ENCODE measurements around the gene WNT6. TPM values are rescaled to one million over a fixed set of nuclear protein-coding genes. Genes with fewer than 3 reads are reported as not detected.

WNT6 gene
- total and polyA plus RNA-seq, 4 experiments from 2014 or later: 0.26 TPM; not detected in 3

DNA sequence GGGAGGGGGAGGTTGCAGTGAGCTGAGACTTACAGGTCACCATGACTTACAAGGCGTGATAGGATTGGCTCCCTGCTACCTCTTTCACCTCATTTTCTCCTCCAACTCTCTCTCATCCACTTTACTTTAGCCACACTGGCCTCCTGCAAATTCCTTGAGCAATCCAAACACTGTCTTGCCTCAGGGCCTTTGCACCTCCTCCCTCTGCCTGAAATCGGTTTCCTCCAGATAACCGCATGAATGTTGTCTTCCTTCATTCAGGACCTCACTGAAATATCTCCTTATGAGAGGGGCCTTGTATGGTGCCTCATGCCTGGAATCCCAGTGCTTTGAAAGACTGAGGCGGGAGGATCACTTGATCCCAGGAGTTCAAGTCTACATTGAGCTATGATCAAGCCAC lies 42.8 kb downstream of the WNT6 start:
- Mint-ChIP-seq H3K4me1 (peaks cover 4 to 20% (median 10%) of the 10 kb centered on the region in 4 donors), H3K27ac (no peak overlapping the region), H3K36me3 (peaks cover 0 to 3% of the 10 kb centered on the region in 2 donors), H3K27me3 (peaks cover 16 to 29% of the 10 kb centered on the region in 2 donors), H3K4me3 (no peak overlapping the region), H3K9me3 (peaks cover 0 to 7% (median 0%) of the 10 kb centered on the region in 8 donors)
- no peak overlapping the region for H3K27ac ChIP-seq (ENCODE audit: low read depth, low read length)
- no peak overlapping the region for H3K4me3 ChIP-seq (ENCODE audit: low read length in 2 of 2)
- no peaks in the 10 kb centered on the region for H3K9me3 ChIP-seq (ENCODE audit: control insufficient read depth in 1 of 2, low read length in 2 of 2)
- ChIA-PET CTCF (ENCODE audit: partially characterized antibody) (interaction anchor here (0.7 to 15.8 kb wide), 3 partner anchors 21 to 191 kb away, joined by 3 to 1167 read pairs (median 5); partner anchors contain the start of genes TTLL4 and WNT10A), POLR2A (ENCODE audit: partially characterized antibody) (no interaction called here)
- no peaks in the 10 kb centered on the region for H3K36me3 ChIP-seq (ENCODE audit: insufficient read depth, low read length)
- peaks cover 14% of the 10 kb centered on the region for H3K4me1 ChIP-seq (ENCODE audit: insufficient read depth, low read length)
- intact Hi-C loops (cut with micrococcal nuclease): no loop called here
- H3K27me3 ChIP-seq (ENCODE audit: insufficient read depth, low read length): no peaks in the 10 kb centered on the region
- no peak for DNase-seq

DNA sequence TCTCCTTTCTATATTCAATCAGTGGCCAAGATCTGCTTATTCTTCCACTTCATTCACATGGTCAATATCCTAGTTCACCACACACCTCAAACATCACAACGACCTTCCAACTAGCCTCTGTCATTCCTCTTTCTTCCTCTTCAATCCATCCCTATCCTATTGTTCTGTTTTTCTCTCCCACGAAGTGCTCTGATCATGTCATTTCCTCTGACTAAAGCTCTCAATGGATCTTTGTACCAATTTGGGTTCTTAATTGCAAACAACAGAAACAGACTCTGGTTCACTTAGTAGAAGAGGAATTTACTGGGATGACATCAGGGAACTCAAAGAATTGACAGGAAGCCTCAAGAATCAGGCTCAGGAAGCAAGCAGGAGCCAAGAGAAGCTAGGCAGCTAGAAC lies 44.6 kb downstream of the WNT6 start:
- Histone ChIP-seq H3K9me3 (ENCODE audit: control insufficient read depth in 1 of 2, low read length in 2 of 2) (no peaks in the 10 kb centered on the region), H3K27me3 (ENCODE audit: insufficient read depth, low read length) (no peaks in the 10 kb centered on the region), H3K4me3 (ENCODE audit: low read length in 2 of 2) (no peak overlapping the region), H3K36me3 (ENCODE audit: insufficient read depth, low read length) (no peaks in the 10 kb centered on the region), H3K4me1 (ENCODE audit: insufficient read depth, low read length) (peaks cover 7% of the 10 kb centered on the region), H3K27ac (ENCODE audit: low read depth, low read length) (no peak overlapping the region)
- POLR2A ChIA-PET (ENCODE audit: partially characterized antibody): no interaction called here
- H3K4me1 Mint-ChIP-seq: peaks cover 1 to 20% (median 7%) of the 10 kb centered on the region in 4 donors
- H3K27ac Mint-ChIP-seq: no peak overlapping the region
- H3K27me3 Mint-ChIP-seq: peaks cover 16 to 28% of the 10 kb centered on the region in 2 donors
- intact Hi-C loops (cut with micrococcal nuclease): no loop called here
- peaks cover 0 to under 1% of the 10 kb centered on the region in 2 donors for H3K36me3 Mint-ChIP-seq
- no peak for DNase-seq
- H3K4me3 Mint-ChIP-seq: no peak overlapping the region
- CTCF ChIA-PET (ENCODE audit: partially characterized antibody): interaction anchor here (15.8 kb wide), 1 partner anchor 23 kb away, joined by 1167 read pairs; the partner anchor contains the start of gene WNT10A
- peaks cover 0 to 5% (median 0%) of the 10 kb centered on the region in 8 donors for H3K9me3 Mint-ChIP-seq

DNA sequence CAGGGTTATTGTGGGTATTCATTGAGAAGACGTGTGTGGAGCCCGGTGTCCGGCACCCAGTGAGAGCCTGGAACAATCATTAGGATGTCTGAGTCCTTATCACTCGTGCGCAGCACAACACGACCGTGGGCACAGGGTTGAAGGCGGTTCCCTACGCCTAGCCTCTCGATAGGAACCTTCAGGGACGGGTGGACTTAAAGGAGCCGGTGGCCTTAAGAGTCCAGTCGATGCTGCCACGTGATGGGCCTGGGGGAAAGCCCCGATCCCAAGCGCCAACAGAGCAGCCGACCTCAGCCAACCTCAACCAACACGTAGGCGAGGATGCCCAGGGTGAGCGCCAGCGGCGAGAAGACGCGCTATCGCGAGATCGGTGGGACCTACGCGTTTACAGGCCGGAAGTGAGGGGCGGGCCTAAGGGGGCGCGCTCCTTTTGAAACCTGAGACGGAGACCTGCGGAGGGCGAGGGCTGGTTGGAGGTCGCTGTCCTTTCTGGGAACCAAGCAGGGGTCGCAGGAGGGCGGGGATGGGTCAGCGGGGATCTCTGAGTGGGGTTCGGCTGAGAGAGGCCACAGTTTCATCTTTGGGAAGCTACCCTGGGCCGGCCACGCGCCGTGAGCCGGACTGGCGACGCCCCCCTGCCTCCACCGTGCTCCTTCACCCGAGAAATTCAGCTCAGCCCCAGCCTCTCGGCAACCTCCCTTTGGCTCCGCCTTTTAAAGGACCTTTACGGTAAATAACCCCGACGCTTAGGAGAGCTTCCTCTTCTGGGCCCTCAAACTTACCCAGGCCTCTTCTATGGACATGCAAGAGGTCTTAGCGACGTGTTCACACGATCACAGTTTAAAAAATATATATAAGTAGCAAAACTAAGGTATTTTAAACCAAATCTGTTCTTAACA lies 49.4 kb downstream of the WNT6 start:
- intact Hi-C loops (cut with micrococcal nuclease): no loop called here
- Histone ChIP-seq H3K36me3 (ENCODE audit: insufficient read depth, low read length) (no peaks in the 10 kb centered on the region), H3K4me3 (ENCODE audit: low read length in 2 of 2) (peak overlapping the region; percentile 64 to 68), H3K27ac (ENCODE audit: low read depth, low read length) (peak overlapping the region; percentile 35), H3K4me1 (ENCODE audit: insufficient read depth, low read length) (peaks cover 12% of the 10 kb centered on the region), H3K9me3 (ENCODE audit: control insufficient read depth in 1 of 2, low read length in 2 of 2) (no peaks in the 10 kb centered on the region), H3K27me3 (ENCODE audit: insufficient read depth, low read length) (no peaks in the 10 kb centered on the region)
- Mint-ChIP-seq H3K4me1 (peaks cover 1 to 22% (median 10%) of the 10 kb centered on the region in 4 donors), H3K4me3 (peak overlapping the region; percentile 82 to 89 (median 87)), H3K27ac (peak overlapping the region; percentile 79 to 93 (median 84)), H3K27me3 (peaks cover 7 to 15% of the 10 kb centered on the region in 2 donors), H3K36me3 (peaks cover 0 to 2% of the 10 kb centered on the region in 2 donors), H3K9me3 (peaks cover 0 to 5% (median 0%) of the 10 kb centered on the region in 8 donors)
- POLR2A ChIA-PET (ENCODE audit: partially characterized antibody): interaction anchor here (0.8 to 1.0 kb wide), 3 partner anchors 16 to 28 kb away, joined by 3 to 4 read pairs (median 3); partner anchors contain the start of gene WNT10A
- CTCF ChIA-PET (ENCODE audit: partially characterized antibody): interaction anchor here (1.0 to 4.4 kb wide), 4 partner anchors 8 to 386 kb away, joined by 3 to 36 read pairs (median 17); no protein-coding TSS in a partner anchor
- DNase-seq: peak; percentile 86 to 91 (median 87)

DNA sequence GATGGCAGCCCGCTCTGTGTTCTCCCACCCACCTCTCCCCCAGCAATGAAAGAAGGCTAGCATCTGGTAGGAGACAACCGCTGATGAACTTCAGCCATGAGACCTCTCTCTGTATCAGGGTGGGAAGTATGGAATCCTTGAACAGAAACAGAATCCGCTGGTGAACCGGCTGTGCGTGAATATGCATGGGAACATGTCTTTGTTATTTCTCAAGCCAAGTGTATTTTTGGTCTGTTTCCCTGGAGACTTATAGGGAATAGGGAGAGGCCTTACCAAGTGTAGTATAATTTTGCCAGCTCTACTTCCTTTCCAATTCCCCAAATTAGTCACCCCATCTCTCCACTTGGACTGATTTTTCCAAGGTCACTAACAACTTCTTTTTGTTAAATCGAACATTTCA lies 51.1 kb downstream of the WNT6 start:
- intact Hi-C loops (cut with micrococcal nuclease): no loop called here
- Mint-ChIP-seq H3K27ac (no peak overlapping the region), H3K36me3 (peaks cover 0 to 2% of the 10 kb centered on the region in 2 donors), H3K4me3 (no peak overlapping the region), H3K27me3 (peaks cover 7 to 10% of the 10 kb centered on the region in 2 donors), H3K9me3 (peaks cover 0 to 5% (median 0%) of the 10 kb centered on the region in 8 donors), H3K4me1 (peaks cover 1 to 22% (median 10%) of the 10 kb centered on the region in 4 donors)
- DNase-seq: no peak
- H3K36me3 ChIP-seq (ENCODE audit: insufficient read depth, low read length): no peaks in the 10 kb centered on the region
- peaks cover 12% of the 10 kb centered on the region for H3K4me1 ChIP-seq (ENCODE audit: insufficient read depth, low read length)
- no peaks in the 10 kb centered on the region for H3K9me3 ChIP-seq (ENCODE audit: control insufficient read depth in 1 of 2, low read length in 2 of 2)
- ChIA-PET CTCF (ENCODE audit: partially characterized antibody) (interaction anchor here (0.8 to 4.4 kb wide), 4 partner anchors 12 to 196 kb away, joined by 3 to 36 read pairs (median 17); no protein-coding TSS in a partner anchor), POLR2A (ENCODE audit: partially characterized antibody) (interaction anchor here (0.6 kb wide), 1 partner anchor 243 kb away, joined by 4 read pairs; no protein-coding TSS in a partner anchor)
- no peaks in the 10 kb centered on the region for H3K27me3 ChIP-seq (ENCODE audit: insufficient read depth, low read length)
- no peak overlapping the region for H3K27ac ChIP-seq (ENCODE audit: low read depth, low read length)
- no peak overlapping the region for H3K4me3 ChIP-seq (ENCODE audit: low read length in 2 of 2)

DNA sequence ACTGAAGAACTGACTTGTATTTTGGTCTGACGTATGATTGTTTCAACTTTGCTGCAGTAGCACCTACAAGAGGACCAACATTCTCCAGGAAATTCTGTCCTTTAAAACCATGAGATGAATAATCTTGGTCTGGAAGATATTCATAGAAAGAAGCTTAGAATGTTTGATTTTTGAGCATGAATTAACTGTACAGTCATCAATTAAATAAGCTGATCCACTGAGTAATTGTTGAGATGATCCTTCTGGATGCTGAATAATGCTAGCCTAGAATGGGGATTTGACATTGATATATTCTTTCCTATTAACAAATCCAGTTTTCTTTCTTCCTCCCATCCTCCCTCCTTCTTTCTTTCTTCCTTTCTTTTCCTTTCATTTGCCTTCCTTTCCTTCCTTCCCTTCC lies 60.9 kb downstream of the WNT6 start:
- Histone ChIP-seq H3K9me3 (ENCODE audit: control insufficient read depth in 1 of 2, low read length in 2 of 2) (no peaks in the 10 kb centered on the region), H3K4me1 (ENCODE audit: insufficient read depth, low read length) (no peaks in the 10 kb centered on the region), H3K27me3 (ENCODE audit: insufficient read depth, low read length) (no peaks in the 10 kb centered on the region), H3K27ac (ENCODE audit: low read depth, low read length) (no peak overlapping the region), H3K4me3 (ENCODE audit: low read length in 2 of 2) (no peak overlapping the region), H3K36me3 (ENCODE audit: insufficient read depth, low read length) (no peaks in the 10 kb centered on the region)
- ChIA-PET POLR2A (ENCODE audit: partially characterized antibody) (no interaction called here), CTCF (ENCODE audit: partially characterized antibody) (no interaction called here)
- Mint-ChIP-seq H3K4me1 (no peaks in the 10 kb centered on the region), H3K36me3 (peaks cover 0 to 11% of the 10 kb centered on the region in 2 donors), H3K4me3 (no peak overlapping the region), H3K27ac (no peak overlapping the region), H3K27me3 (peaks cover 14 to 33% of the 10 kb centered on the region in 2 donors), H3K9me3 (peaks cover 0 to 17% (median 4%) of the 10 kb centered on the region in 8 donors)
- intact Hi-C loops (cut with micrococcal nuclease): no loop called here
- no peak for DNase-seq

Small RNA genes lying within 50 kb of the gene (microRNA-seq; reads per million reads assigned to microRNA genes)
- gene MIR9500 (ENCODE audit: borderline microRNAs expressed, borderline number of aligned reads, borderline replicate concordance): not detected

Other genes starting within 250 kb of the WNT6 start
- gene ZNF142, start 200.2 kb upstream of the WNT6 start, total RNA-seq: 10 to 100 TPM; 44.4 to 54.5 TPM
- 10 to 100 TPM in 1 of 2 donors, 1 to 10 TPM in 1; 1.9 to 17.3 TPM for gene ZNF142, start 200.2 kb upstream of the WNT6 start, polyA plus RNA-seq
- gene BCS1L, start 200.1 kb upstream of the WNT6 start, total RNA-seq: 10 to 100 TPM; 53.0 to 57.2 TPM
- gene BCS1L, start 200.1 kb upstream of the WNT6 start, polyA plus RNA-seq: 10 to 100 TPM; 13.9 to 18.2 TPM
- gene RNF25, start 187.8 kb upstream of the WNT6 start, total RNA-seq: 10 to 100 TPM; 28.6 to 32.9 TPM
- 10 to 100 TPM; 13.5 to 22.8 TPM for gene RNF25, start 187.8 kb upstream of the WNT6 start, polyA plus RNA-seq
- 10 to 100 TPM; 25.8 to 27.3 TPM for gene STK36, start 187.7 kb upstream of the WNT6 start, total RNA-seq
- gene STK36, start 187.7 kb upstream of the WNT6 start, polyA plus RNA-seq: 1 to 10 TPM; 3.7 to 4.3 TPM
- gene TTLL4, start 149.0 kb upstream of the WNT6 start, total RNA-seq: 10 to 100 TPM; 23.1 to 26.1 TPM
- 1 to 10 TPM in 1 of 2 donors, under 1 TPM in 1; 0.36 to 5.3 TPM for gene TTLL4, start 149.0 kb upstream of the WNT6 start, polyA plus RNA-seq
- gene CYP27A1, start 77.7 kb upstream of the WNT6 start, total RNA-seq: 1 to 10 TPM; 7.2 to 8.1 TPM
- under 1 TPM in 1 of 2 donors, not detected in 1; 0.15 TPM for gene CYP27A1, start 77.7 kb upstream of the WNT6 start, polyA plus RNA-seq
- gene PRKAG3, start 28.0 kb upstream of the WNT6 start, total RNA-seq: not detected
- gene PRKAG3, start 28.0 kb upstream of the WNT6 start, polyA plus RNA-seq: not detected
- gene WNT10A, start 21.0 kb downstream of the WNT6 start, total RNA-seq: 10 to 100 TPM; 11.1 to 12.4 TPM
- 1 to 10 TPM; 7.6 to 8.1 TPM for gene WNT10A, start 21.0 kb downstream of the WNT6 start, polyA plus RNA-seq
- gene CDK5R2, start 99.9 kb downstream of the WNT6 start, total RNA-seq: not detected
- gene CDK5R2, start 99.9 kb downstream of the WNT6 start, polyA plus RNA-seq: not detected
- not detected for gene FEV, start 125.4 kb downstream of the WNT6 start, total RNA-seq
- gene FEV, start 125.4 kb downstream of the WNT6 start, polyA plus RNA-seq: not detected
- gene CRYBA2, start 133.6 kb downstream of the WNT6 start, total RNA-seq: not detected
- not detected for gene CRYBA2, start 133.6 kb downstream of the WNT6 start, polyA plus RNA-seq
- gene CFAP65, start 181.7 kb downstream of the WNT6 start, total RNA-seq: not detected
- gene CFAP65, start 181.7 kb downstream of the WNT6 start, polyA plus RNA-seq: not detected
- gene IHH, start 201.1 kb downstream of the WNT6 start, total RNA-seq: under 1 TPM in 1 of 2 experiments, not detected in 1; 0.17 TPM
- gene IHH, start 201.1 kb downstream of the WNT6 start, polyA plus RNA-seq: not detected

Measured in CD4-positive, alpha-beta memory T cell (primary cell).